ENCODE data around the gene ATP2B2.

GRCh38 chr3:10315101-10315500 lies 190.3 kb downstream of the ATP2B2 start:
- TF ChIP-seq CTCF (IDR thresholded peaks at IDR 0.05) (no peak), POLR2A (IDR thresholded peaks at IDR 0.05) (no peak), POLR2AphosphoS5 (IDR thresholded peaks at IDR 0.05) (no peak)
